ENCODE measurements around the gene ASH1L. TPM values are rescaled to one million over a fixed set of nuclear protein-coding genes. Genes with fewer than 3 reads are reported as not detected.
A peak's percentile ranks its signal among the peaks of the same experiment; 100 is the strongest.
"Not testable (repeated sequence)": the region's sequence is repeated elsewhere in the genome, so short reads cannot be mapped to it uniquely, and the experiment has no call there.

Gene ASH1L
- polyA plus RNA-seq, 1 donor from 2014 or later = 29.1 TPM

- H3K4me3 Mint-ChIP-seq = no peak overlapping the region
- no peaks in the 10 kb centered on the region for H3K27me3 Mint-ChIP-seq
- peak overlapping the region in 1 of 3 donors; percentile 19 for H3K27ac Mint-ChIP-seq
- H3K9me3 Mint-ChIP-seq = no peaks in the 10 kb centered on the region
- no peaks in the 10 kb centered on the region for H3K36me3 Mint-ChIP-seq
- peaks cover 0 to 3% (median 0%) of the 10 kb centered on the region in 3 donors for H3K4me1 Mint-ChIP-seq
Measured at GRCh38 chr1:155396874-155397476, 165.6 kb downstream of the ASH1L start.

- Mint-ChIP-seq H3K9me3 (no peaks in the 10 kb centered on the region), H3K36me3 (peaks cover 3% of the 10 kb centered on the region), H3K4me1 (no peaks in the 10 kb centered on the region), H3K4me3 (no peak overlapping the region), H3K27me3 (no peaks in the 10 kb centered on the region), H3K27ac (no peak overlapping the region)
Measured at GRCh38 chr1:155392898-155393411, 169.6 kb downstream of the ASH1L start.

GRCh38 chr1:155389826-155390225, 172.8 kb downstream of the ASH1L start:
- no peaks in the 10 kb centered on the region for H3K27me3 Mint-ChIP-seq
- no peaks in the 10 kb centered on the region for H3K4me1 Mint-ChIP-seq
- no peak overlapping the region for H3K27ac Mint-ChIP-seq
- H3K36me3 Mint-ChIP-seq = peaks cover 3% of the 10 kb centered on the region
- no peak overlapping the region for H3K4me3 Mint-ChIP-seq
- no peaks in the 10 kb centered on the region for H3K9me3 Mint-ChIP-seq

DNA sequence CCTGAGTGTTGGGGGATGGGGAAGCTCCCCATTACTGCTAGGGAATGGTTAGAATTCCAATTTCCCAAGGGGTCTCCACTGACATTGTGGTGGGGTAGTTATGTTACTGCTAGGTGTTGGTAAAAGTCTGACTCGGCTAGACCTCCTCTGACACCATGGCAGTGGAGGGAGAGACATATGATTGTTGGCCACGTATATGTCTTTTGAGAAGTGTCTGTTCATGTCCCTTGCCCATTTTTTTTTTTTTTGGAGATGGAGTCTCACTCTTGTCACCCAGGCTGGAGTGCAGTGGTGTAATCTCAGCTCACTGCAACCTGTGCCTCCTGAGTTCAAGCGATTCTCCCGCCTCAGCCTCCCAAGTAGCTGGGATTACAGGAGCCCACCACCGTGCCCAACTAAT, 176.8 kb downstream of the ASH1L start:
- H3K4me1 Mint-ChIP-seq = not testable (repeated sequence)

GRCh38 chr1:155383406-155383805, 179.2 kb downstream of the ASH1L start:
- no peaks in the 10 kb centered on the region for H3K9me3 Mint-ChIP-seq
- H3K27me3 Mint-ChIP-seq = no peaks in the 10 kb centered on the region
- H3K27ac Mint-ChIP-seq = no peak overlapping the region
- peaks cover 4% of the 10 kb centered on the region for H3K36me3 Mint-ChIP-seq
- H3K4me3 Mint-ChIP-seq = no peak overlapping the region
- peaks cover 0 to 8% (median 4%) of the 10 kb centered on the region in 3 donors for H3K4me1 Mint-ChIP-seq

More for the DNA sequence above, 176.8 kb downstream of the ASH1L start:
- not testable (repeated sequence) for H3K27me3 Mint-ChIP-seq, H3K36me3 Mint-ChIP-seq, H3K27ac Mint-ChIP-seq, H3K9me3 Mint-ChIP-seq
- peak overlapping the region in 1 of 4 donors; percentile 33 for H3K4me3 Mint-ChIP-seq

DNA sequence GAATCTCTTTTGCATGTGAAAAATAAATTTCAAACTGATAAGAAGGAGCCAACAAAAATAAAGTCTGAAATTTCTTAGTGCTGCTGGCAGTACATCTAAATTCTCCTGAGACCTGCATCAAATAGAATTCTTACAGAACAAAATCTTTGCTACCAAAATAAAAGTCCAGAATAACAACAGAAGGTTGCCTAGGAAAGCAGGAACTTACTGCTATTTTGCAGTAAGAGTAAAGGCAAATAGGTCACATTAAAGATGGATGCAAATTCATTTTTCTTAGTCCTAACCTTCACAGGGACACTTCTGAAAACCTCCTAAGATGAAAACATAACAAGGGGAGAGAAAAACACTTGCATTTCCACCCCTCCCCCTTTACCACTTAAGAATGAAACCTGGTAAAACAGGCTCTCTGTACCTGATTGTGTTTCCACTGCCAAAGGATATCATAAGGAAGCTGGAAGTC, 182.9 kb downstream of the ASH1L start:
- Mint-ChIP-seq H3K9me3 (no peaks in the 10 kb centered on the region), H3K27ac (no peak overlapping the region), H3K4me3 (no peak overlapping the region), H3K36me3 (peaks cover 11% of the 10 kb centered on the region), H3K4me1 (peaks cover 0 to 8% (median 4%) of the 10 kb centered on the region in 3 donors), H3K27me3 (no peaks in the 10 kb centered on the region)

DNA sequence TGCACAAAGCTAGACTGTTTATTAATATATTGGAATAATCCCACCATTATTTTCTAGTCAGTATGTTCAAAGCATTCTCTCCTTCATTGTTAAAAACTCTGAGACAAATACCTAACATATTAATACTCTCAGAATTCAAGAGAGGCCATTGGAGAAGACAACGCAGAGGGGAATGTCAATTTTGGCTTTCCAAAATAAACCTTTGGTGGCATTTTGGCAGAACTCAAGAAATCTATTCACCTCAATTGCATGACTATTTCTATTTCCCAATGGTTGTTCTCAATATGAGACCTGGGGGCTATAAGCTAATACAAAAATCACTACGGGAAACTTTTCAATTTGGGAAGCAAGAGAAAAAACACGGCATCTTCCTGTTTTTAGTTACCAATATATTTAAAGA, 183.4 kb downstream of the ASH1L start:
- Mint-ChIP-seq H3K4me3 (no peak overlapping the region), H3K9me3 (no peaks in the 10 kb centered on the region), H3K27ac (no peak overlapping the region), H3K36me3 (peaks cover 11% of the 10 kb centered on the region), H3K27me3 (no peaks in the 10 kb centered on the region), H3K4me1 (peaks cover 0 to 8% (median 4%) of the 10 kb centered on the region in 3 donors)

- no peak overlapping the region for H3K4me3 Mint-ChIP-seq
- peak overlapping the region in 2 of 3 donors; percentile 48 to 62 for H3K27ac Mint-ChIP-seq
- H3K4me1 Mint-ChIP-seq = no peaks in the 10 kb centered on the region
- no peaks in the 10 kb centered on the region for H3K9me3 Mint-ChIP-seq
- H3K36me3 Mint-ChIP-seq = peaks cover 1% of the 10 kb centered on the region
- no peaks in the 10 kb centered on the region for H3K27me3 Mint-ChIP-seq
Measured at GRCh38 chr1:155360051-155360450, 202.6 kb downstream of the ASH1L start.

DNA sequence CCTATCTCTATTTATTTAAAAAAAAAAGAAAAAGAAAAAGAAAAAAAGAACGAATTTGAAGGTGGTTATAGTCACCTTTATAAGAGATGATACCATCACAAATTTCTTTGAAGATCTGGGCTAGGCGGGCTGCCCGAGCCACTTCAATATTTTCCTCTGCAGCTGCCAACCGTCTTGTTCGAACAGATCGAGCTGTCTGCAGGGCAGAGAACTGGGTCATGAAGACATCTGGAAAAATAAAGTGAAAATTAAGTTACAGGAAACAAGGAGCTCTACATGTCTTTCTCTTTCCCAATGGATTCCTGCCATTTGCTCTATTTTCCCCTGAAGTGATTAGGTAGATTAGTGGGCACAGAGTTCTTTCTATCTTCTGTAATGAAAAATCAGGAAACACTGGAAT, 210.0 kb downstream of the ASH1L start:
- Mint-ChIP-seq H3K36me3 (peaks cover 2% of the 10 kb centered on the region), H3K27ac (no peak overlapping the region), H3K27me3 (no peaks in the 10 kb centered on the region), H3K4me3 (no peak overlapping the region), H3K4me1 (no peaks in the 10 kb centered on the region), H3K9me3 (no peaks in the 10 kb centered on the region)

DNA sequence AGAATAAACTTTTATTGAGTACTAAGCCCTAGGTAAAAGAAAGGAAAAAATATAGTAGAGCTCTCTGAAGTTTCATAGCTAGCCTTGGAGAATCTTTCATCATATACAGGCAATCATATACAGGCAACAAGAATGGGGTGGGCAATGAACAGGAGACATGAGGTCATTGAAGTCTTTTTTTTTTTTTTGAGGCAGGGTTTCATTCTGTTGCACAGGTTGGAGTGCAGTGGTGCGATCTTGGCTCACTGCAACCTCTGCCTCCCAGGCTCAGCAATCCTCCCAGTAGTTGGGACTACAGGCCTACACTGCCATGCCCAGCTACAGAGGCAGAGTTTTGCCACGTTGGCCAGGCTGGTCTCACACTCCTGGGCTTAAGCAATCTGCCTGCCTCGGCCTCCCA, 219.8 kb downstream of the ASH1L start:
- Mint-ChIP-seq H3K4me1 (no peaks in the 10 kb centered on the region), H3K36me3 (peaks cover 8% of the 10 kb centered on the region), H3K9me3 (no peaks in the 10 kb centered on the region), H3K4me3 (no peak overlapping the region), H3K27ac (no peak overlapping the region), H3K27me3 (no peaks in the 10 kb centered on the region)

- no peak overlapping the region for H3K27ac Mint-ChIP-seq
- no peaks in the 10 kb centered on the region for H3K27me3 Mint-ChIP-seq
- peaks cover 7% of the 10 kb centered on the region for H3K36me3 Mint-ChIP-seq
- H3K4me3 Mint-ChIP-seq = no peak overlapping the region
- H3K4me1 Mint-ChIP-seq = no peaks in the 10 kb centered on the region
- no peaks in the 10 kb centered on the region for H3K9me3 Mint-ChIP-seq
Measured at GRCh38 chr1:155339515-155340097, 223.0 kb downstream of the ASH1L start.

DNA sequence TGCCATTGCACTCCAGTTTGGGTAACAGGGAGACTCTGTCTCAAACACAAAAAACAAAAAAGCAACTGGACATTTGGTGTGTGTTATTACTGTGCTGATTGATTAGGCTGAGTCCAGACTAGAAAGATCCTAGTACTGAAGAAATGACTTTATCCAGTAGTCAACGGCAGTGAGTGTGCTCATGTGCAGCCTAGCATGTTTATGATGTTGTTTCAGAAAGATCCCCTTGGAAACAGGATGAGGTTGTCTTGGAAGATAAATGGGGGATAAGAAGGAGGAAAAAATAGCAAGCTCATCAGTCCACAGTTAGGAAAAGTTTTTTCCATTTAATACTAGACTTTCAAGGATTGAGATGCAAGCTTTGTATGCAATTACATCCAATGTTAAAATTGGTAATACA, 227.6 kb downstream of the ASH1L start:
- H3K9me3 Mint-ChIP-seq = no peaks in the 10 kb centered on the region

DNA sequence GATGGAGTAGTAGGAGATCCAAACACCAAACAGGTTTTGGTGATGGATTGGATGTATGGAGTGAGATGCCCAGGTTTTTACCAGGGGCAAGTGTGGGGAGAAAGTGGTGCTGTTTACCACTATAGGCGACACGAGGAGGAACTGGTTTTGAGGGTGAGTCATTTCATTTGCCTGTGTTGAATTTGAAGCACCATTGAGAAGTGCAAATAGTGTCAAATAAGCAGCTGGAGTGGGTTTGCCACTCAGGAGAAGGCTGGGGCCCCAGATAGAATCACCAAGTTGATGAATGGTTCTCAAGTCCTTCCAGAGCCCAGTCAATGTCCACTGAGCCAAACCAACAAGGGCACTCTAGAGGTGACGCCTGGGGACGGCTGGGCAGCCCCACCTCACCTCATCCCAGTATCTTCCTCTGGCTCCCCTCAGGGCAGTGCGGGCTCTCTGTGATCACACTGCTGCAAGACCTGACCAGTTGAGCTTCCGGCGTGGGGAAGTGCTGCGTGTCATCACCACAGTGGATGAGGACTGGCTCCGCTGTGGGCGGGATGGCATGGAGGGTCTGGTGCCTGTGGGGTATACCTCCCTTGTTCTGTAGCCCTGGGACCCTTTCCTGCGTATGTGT, 232.5 kb downstream of the ASH1L start:
- no peaks in the 10 kb centered on the region for H3K27me3 Mint-ChIP-seq
- H3K4me1 Mint-ChIP-seq = peaks cover 0 to 5% (median 5%) of the 10 kb centered on the region in 3 donors
- no peaks in the 10 kb centered on the region for H3K9me3 Mint-ChIP-seq
- H3K27ac Mint-ChIP-seq = no peak overlapping the region
- peak overlapping the region in 1 of 4 donors; percentile 23 for H3K4me3 Mint-ChIP-seq
- no peaks in the 10 kb centered on the region for H3K36me3 Mint-ChIP-seq

More for the DNA sequence above, 227.6 kb downstream of the ASH1L start:
- Mint-ChIP-seq H3K4me1 (peaks cover 0 to 3% (median 0%) of the 10 kb centered on the region in 3 donors), H3K27me3 (no peaks in the 10 kb centered on the region), H3K27ac (no peak overlapping the region), H3K4me3 (no peak overlapping the region), H3K36me3 (peaks cover 2% of the 10 kb centered on the region)

DNA sequence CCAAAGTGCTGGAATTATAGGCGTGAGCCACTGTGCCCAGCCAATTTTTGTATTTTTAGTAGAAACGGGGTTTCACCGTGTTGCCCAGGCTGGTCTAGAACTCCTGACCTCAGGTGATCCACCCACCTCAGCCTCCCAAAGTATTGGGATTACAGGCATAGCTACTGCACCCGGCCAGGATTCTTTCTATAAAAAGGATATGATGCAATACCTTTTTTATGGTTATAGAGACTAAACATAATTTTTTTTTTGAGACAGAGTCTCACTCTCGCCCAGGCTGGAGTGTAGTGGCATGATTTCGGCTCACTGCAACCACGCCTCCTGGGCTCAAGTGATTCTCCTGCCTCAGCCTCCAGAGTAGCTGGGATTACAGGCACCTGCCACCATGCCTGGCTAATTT, 233.7 kb downstream of the ASH1L start:
- not testable (repeated sequence) for H3K27me3 Mint-ChIP-seq, H3K4me1 Mint-ChIP-seq, H3K36me3 Mint-ChIP-seq, H3K4me3 Mint-ChIP-seq, H3K9me3 Mint-ChIP-seq
- H3K27ac Mint-ChIP-seq = peak overlapping the region in 2 of 3 donors; percentile 54 to 63

- H3K27ac Mint-ChIP-seq = peak overlapping the region in 1 of 3 donors; percentile 39
Measured at GRCh38 chr1:155327981-155328380, 234.6 kb downstream of the ASH1L start.

More at GRCh38 chr1:155327981-155328380, 234.6 kb downstream of the ASH1L start:
- no peaks in the 10 kb centered on the region for H3K9me3 Mint-ChIP-seq
- no peaks in the 10 kb centered on the region for H3K27me3 Mint-ChIP-seq
- H3K4me1 Mint-ChIP-seq = peaks cover 0 to 9% (median 5%) of the 10 kb centered on the region in 3 donors
- H3K4me3 Mint-ChIP-seq = peak overlapping the region in 1 of 4 donors; percentile 58
- no peaks in the 10 kb centered on the region for H3K36me3 Mint-ChIP-seq
